ENCODE data around the gene TADA2A. TPM values are rescaled to one million over a fixed set of nuclear protein-coding genes. Genes with fewer than 3 reads are reported as not detected.

TADA2A gene
- total RNA-seq, 4 donors from 2014 or later: 10.5 to 39.3 (median 16.1) TPM

- TF ChIP-seq EP300 (IDR thresholded peaks at IDR 0.05) (no peak), CTCF (IDR thresholded peaks at IDR 0.05) (no peak), POLR2A (IDR thresholded peaks at IDR 0.05) (no peak), POLR2AphosphoS5 (IDR thresholded peaks at IDR 0.05) (no peak)
- H3K4me3 ChIP-seq: no peak overlapping the region
- peaks cover 43% of the 10 kb centered on the region for H3K4me1 ChIP-seq
- no peaks in the 10 kb centered on the region for H3K27me3 ChIP-seq
- H3K36me3 ChIP-seq: peaks cover 37% of the 10 kb centered on the region
- H3K9me3 ChIP-seq: no peaks in the 10 kb centered on the region
- 22% methylated on average over 1 of the region's 1 CpG for WGBS
- no peak for DNase-seq (ENCODE audit: low spot score in 2 of 2)
- peak overlapping the region; percentile 65 for H3K27ac ChIP-seq
Observed at GRCh38 chr17:37475731-37476420, 69.2 kb downstream of the TADA2A start.

DNA sequence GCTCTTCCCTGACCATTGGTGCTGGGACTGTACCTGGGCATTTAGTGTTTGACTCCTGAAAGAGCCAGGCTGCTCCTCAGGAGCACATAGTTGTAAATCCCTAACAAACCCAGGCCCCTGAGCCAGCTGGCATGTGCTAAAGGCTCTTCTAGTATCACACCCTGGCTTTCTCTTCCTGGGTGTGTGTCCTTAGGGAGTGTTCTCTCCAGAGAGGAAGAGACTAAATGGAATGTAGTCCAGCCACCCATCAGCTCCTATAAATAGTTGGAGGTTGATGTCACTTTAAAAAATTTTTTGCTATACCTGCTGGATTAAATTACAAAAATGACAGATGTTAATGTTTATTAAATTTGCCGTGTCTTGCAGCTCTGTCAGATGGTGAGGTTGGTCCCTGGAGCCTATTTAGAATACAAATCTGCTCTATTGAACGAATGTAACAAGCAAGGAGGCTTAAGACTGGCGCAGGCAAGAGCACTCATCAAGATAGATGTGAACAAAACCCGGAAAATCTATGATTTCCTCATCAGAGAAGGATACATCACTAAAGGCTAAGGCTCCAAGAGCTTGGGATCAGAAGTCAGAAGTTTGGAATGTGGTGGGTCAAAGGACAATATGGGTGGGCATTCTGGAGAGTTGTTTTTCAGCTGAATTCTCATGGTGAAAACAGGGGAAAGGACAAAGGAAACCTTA, 69.9 kb downstream of the TADA2A start:
- peak overlapping the region; percentile 65 for H3K27ac ChIP-seq
- no peaks in the 10 kb centered on the region for H3K9me3 ChIP-seq
- 49% methylated on average over 4 of the region's 4 CpGs for WGBS
- H3K4me1 ChIP-seq: peaks cover 50% of the 10 kb centered on the region
- no peak overlapping the region for H3K4me3 ChIP-seq
- H3K36me3 ChIP-seq: peaks cover 30% of the 10 kb centered on the region
- no peaks in the 10 kb centered on the region for H3K27me3 ChIP-seq
- DNase-seq (ENCODE audit: low spot score in 2 of 2): no peak
- TF ChIP-seq POLR2AphosphoS5 (IDR thresholded peaks at IDR 0.05) (no peak), CTCF (IDR thresholded peaks at IDR 0.05) (no peak), POLR2A (IDR thresholded peaks at IDR 0.05) (no peak), EP300 (IDR thresholded peaks at IDR 0.05) (no peak)

- H3K9me3 ChIP-seq: no peaks in the 10 kb centered on the region
- no peak overlapping the region for H3K4me3 ChIP-seq
- H3K4me1 ChIP-seq: peaks cover 57% of the 10 kb centered on the region
- TF ChIP-seq POLR2A (IDR thresholded peaks at IDR 0.05) (no peak), POLR2AphosphoS5 (IDR thresholded peaks at IDR 0.05) (peak in 2 of 3 donors; percentile 19 to 64)
- no peaks in the 10 kb centered on the region for H3K27me3 ChIP-seq
- DNase-seq (ENCODE audit: low spot score in 2 of 2): peak in 1 of 2 donors; percentile 75
- 33% methylated on average over 2 of the region's 2 CpGs for WGBS
- peaks cover 17% of the 10 kb centered on the region for H3K36me3 ChIP-seq
- H3K27ac ChIP-seq: peak overlapping the region; percentile 65
Observed at GRCh38 chr17:37478187-37478586, 71.5 kb downstream of the TADA2A start.

DNA sequence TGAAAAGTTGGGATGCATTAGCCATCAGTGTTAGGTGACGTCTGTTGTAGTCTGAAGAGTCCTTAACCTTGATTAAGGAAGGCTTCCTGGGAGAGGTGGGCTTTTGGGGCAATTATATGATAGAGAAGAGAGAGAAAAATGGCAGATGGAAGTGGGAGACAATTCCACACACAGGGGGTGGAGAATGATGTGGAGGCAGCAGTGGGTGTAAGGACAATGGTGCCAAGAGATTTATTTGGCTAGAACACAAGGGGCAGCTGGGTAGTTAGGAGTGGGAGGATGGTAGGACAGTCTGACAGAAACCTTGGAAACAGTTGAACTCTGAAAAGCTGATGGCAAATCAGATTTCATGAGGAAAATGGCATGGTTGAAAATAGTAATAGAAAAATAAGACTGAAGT, 72.3 kb downstream of the TADA2A start:
- Histone ChIP-seq H3K4me3 (no peak overlapping the region), H3K27ac (no peak overlapping the region), H3K4me1 (peaks cover 64% of the 10 kb centered on the region), H3K36me3 (peaks cover 9% of the 10 kb centered on the region), H3K27me3 (no peaks in the 10 kb centered on the region), H3K9me3 (no peaks in the 10 kb centered on the region)
- DNase-seq (ENCODE audit: low spot score in 2 of 2): no peak
- WGBS: 84% methylated on average over 1 of the region's 1 CpG
- TF ChIP-seq EP300 (IDR thresholded peaks at IDR 0.05) (no peak), POLR2AphosphoS5 (IDR thresholded peaks at IDR 0.05) (no peak), POLR2A (IDR thresholded peaks at IDR 0.05) (no peak), CTCF (IDR thresholded peaks at IDR 0.05) (no peak)

DNA sequence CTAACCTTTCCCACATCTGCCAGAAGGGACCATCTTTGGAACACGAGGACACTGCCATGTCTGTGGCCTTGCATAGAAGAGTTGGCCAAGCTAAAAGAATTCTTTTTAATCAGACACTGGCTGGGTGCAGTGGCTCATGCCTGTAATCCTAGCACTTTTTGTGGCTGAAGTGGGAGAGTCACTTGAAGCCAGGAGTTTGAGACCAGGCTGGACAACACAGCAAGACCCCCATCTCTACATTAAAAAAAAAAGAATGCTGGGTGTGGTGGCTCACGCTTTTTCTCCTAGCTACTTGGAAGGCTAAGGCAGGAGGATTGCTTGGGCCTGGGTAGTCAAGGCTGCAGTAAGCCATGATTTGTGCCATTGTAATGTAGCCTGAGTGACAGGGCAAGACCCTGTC, 73.7 kb downstream of the TADA2A start:
- WGBS: 76% methylated on average over 2 of the region's 2 CpGs
- Histone ChIP-seq H3K9me3 (no peaks in the 10 kb centered on the region), H3K27ac (peak overlapping the region; percentile 55), H3K36me3 (peaks cover 2% of the 10 kb centered on the region), H3K4me3 (no peak overlapping the region), H3K4me1 (peaks cover 60% of the 10 kb centered on the region), H3K27me3 (no peaks in the 10 kb centered on the region)
- no peak for DNase-seq (ENCODE audit: low spot score in 2 of 2)
- TF ChIP-seq POLR2AphosphoS5 (IDR thresholded peaks at IDR 0.05): no peak
- no peak for TF ChIP-seq CTCF (IDR thresholded peaks at IDR 0.05)
- no peak for TF ChIP-seq POLR2A (IDR thresholded peaks at IDR 0.05)
- TF ChIP-seq EP300 (IDR thresholded peaks at IDR 0.05): no peak

Data from suprapubic skin (tissue), 4 donors.